Esophagus squamous epithelium (tissue), 4 donors: Measurements from ENCODE around the gene POLN.

Source experiments
- CTCF ChIP-seq, 6 experiments: fragments of 450-650 bp in 4 of 6; fragments of 200-600 bp in 2 of 6; sonication (generic) in 2 of 6; IDR thresholded peaks; one replicate each; pipeline ENCODE4 v1.5.1; 2016 to 2019; ENCODE audit warnings: antibody characterized with exemption in 6 of 6, mild to moderate bottlenecking in 4 of 6, moderate library complexity in 4 of 6
- POLR2A ChIP-seq, 4 donors: fragments of 450-650 bp; IDR thresholded peaks; one replicate each; pipeline ENCODE4 v1.6.1; 2017; ENCODE audit warnings: antibody characterized with exemption in 4 of 4, mild to moderate bottlenecking in 4 of 4, moderate library complexity in 3 of 4

GRCh38 chr4:2258091-2259035, 16.4 kb upstream of the POLN start:
- TF ChIP-seq CTCF (IDR thresholded peaks at IDR 0.05) (no peak), POLR2A (IDR thresholded peaks at IDR 0.05) (no peak)
